Chondrocyte (in vitro differentiated cells): ENCODE results near the gene SMG6. TPM values are rescaled to one million over a fixed set of nuclear protein-coding genes. Genes with fewer than 3 reads are reported as not detected.
A peak's percentile ranks its signal among the peaks of the same experiment; 100 is the strongest.

Experiments
- DNase-seq: peaks from one replicate; pipeline ENCODE4 v3.0.0; 2021; ENCODE audit warnings: mixed read lengths, low spot score
- H3K27ac Mint-ChIP-seq: one replicate; pipeline ENCODE4 v1.8.0; 2021; ENCODE audit warnings: mild to moderate bottlenecking, moderate library complexity, mixed read lengths; ENCODE audit not compliant: unreplicated experiment
- H3K27me3 Mint-ChIP-seq: 2 replicates; pipeline ENCODE4 v1.8.0; 2021; ENCODE audit warnings: low read depth, mixed read lengths
- H3K36me3 Mint-ChIP-seq: 2 replicates; pipeline ENCODE4 v1.8.0; 2021; ENCODE audit warnings: low read depth, mixed read lengths
- H3K4me1 Mint-ChIP-seq: 2 replicates; pipeline ENCODE4 v1.8.0; 2021; ENCODE audit warnings: low read depth, mild to moderate bottlenecking, mixed read lengths
- H3K4me3 Mint-ChIP-seq: one replicate; pipeline ENCODE4 v1.8.0; 2021; ENCODE audit warnings: mild to moderate bottlenecking, moderate library complexity, mixed read lengths; ENCODE audit not compliant: unreplicated experiment
- H3K9me3 Mint-ChIP-seq: 2 replicates; pipeline ENCODE4 v1.8.0; 2021; ENCODE audit warnings: low read depth, mixed read lengths
- CTCF ChIP-seq: fragments of 200-600 bp; sonication (generic); IDR thresholded peaks from 2 replicates; pipeline ENCODE4 v1.5.0; 2021; ENCODE audit warnings: antibody characterized with exemption, mild to moderate bottlenecking, moderate library complexity
- total RNA-seq: library from RNA; stranded (reverse); gene quantifications from 3 replicates; pipeline ENCODE4 v1.2.1, GENCODE V29; 2021

The SMG6 gene
- total RNA-seq, 1 donor from 2014 or later = 33.6 TPM

- TF ChIP-seq CTCF = peak; percentile 76
- Mint-ChIP-seq H3K36me3 (peaks cover 2% of the 10 kb centered on the region), H3K4me1 (peaks cover 30% of the 10 kb centered on the region), H3K9me3 (no peaks in the 10 kb centered on the region), H3K27ac (no peak overlapping the region), H3K27me3 (no peaks in the 10 kb centered on the region), H3K4me3 (no peak overlapping the region)
- no peak for DNase-seq
Observed at GRCh38 chr17:2058586-2059546, 244.7 kb downstream of the SMG6 start.

- no peak for TF ChIP-seq CTCF
- no peak overlapping the region for H3K27ac Mint-ChIP-seq
- DNase-seq = no peak
- H3K36me3 Mint-ChIP-seq = peaks cover 2% of the 10 kb centered on the region
- H3K4me1 Mint-ChIP-seq = peaks cover 26% of the 10 kb centered on the region
- H3K9me3 Mint-ChIP-seq = no peaks in the 10 kb centered on the region
- H3K27me3 Mint-ChIP-seq = no peaks in the 10 kb centered on the region
- no peak overlapping the region for H3K4me3 Mint-ChIP-seq
Observed at GRCh38 chr17:2057760-2058585, 245.6 kb downstream of the SMG6 start.

- Mint-ChIP-seq H3K36me3 (peaks cover 2% of the 10 kb centered on the region), H3K27ac (no peak overlapping the region), H3K4me1 (peaks cover 20% of the 10 kb centered on the region), H3K27me3 (no peaks in the 10 kb centered on the region), H3K9me3 (no peaks in the 10 kb centered on the region), H3K4me3 (no peak overlapping the region)
- TF ChIP-seq CTCF = peak; percentile 0
- DNase-seq = no peak
Observed at GRCh38 chr17:2057175-2057759, 246.3 kb downstream of the SMG6 start.

GRCh38 chr17:2056206-2057174 is 247.1 kb downstream of the SMG6 start:
- TF ChIP-seq CTCF = peak; percentile 9
- Mint-ChIP-seq H3K4me1 (peaks cover 17% of the 10 kb centered on the region), H3K9me3 (no peaks in the 10 kb centered on the region), H3K36me3 (peaks cover 2% of the 10 kb centered on the region), H3K27me3 (no peaks in the 10 kb centered on the region), H3K4me3 (peak overlapping the region; percentile 63), H3K27ac (no peak overlapping the region)
- no peak for DNase-seq
